Left lobe of liver (tissue), 2 donors: ENCODE results near the gene CNR2. TPM values are rescaled to one million over a fixed set of nuclear protein-coding genes. Genes with fewer than 3 reads are reported as not detected.
"Not testable (repeated sequence)": the region's sequence is repeated elsewhere in the genome, so short reads cannot be mapped to it uniquely, and the experiment has no call there.

Experiments
- ATAC-seq: fragments of 200-7000 bp; cut with Tn5 transposase; one replicate; pipeline ENCODE4 v1.9.1; 2020; ENCODE audit warnings: mild to moderate bottlenecking, moderate library complexity
- DNase-seq: peaks from one replicate; pipeline ENCODE4 v3.0.0-alpha.2; 2020; ENCODE audit warnings: low spot score
- total RNA-seq: library from RNA; stranded (reverse); gene quantifications from one replicate; pipeline ENCODE4 v1.2.1, GENCODE V29; 2021
- donor health status: DM: no; HTN: no; CAD: no; lungs with moderate emphysema.
- donor health status: DM: no; HTN: yes; CAD: no.

CNR2 gene
- total RNA-seq, 1 donor from 2014 or later = not detected

- ATAC-seq = peak; percentile 99
- peak; percentile 78 for DNase-seq
Observed at GRCh38 chr1:23838401-23838866, 74.7 kb downstream of the CNR2 start.

GRCh38 chr1:23837908-23838307 is 75.3 kb downstream of the CNR2 start:
- peak; percentile 30 for ATAC-seq
- peak; percentile 49 for DNase-seq

- ATAC-seq (no peak), DNase-seq (no peak)
Observed at GRCh38 chr1:23836037-23836436, 77.1 kb downstream of the CNR2 start.

GRCh38 chr1:23834156-23834555 is 79.0 kb downstream of the CNR2 start:
- ATAC-seq, DNase-seq: not testable (repeated sequence)

- ATAC-seq = no peak
Observed at GRCh38 chr1:23827717-23828116, 85.4 kb downstream of the CNR2 start.

GRCh38 chr1:23826590-23826989 is 86.6 kb downstream of the CNR2 start:
- DNase-seq, ATAC-seq: not testable (repeated sequence)

More at GRCh38 chr1:23827717-23828116, 85.4 kb downstream of the CNR2 start:
- DNase-seq = no peak

- DNase-seq (no peak), ATAC-seq (no peak)
Observed at GRCh38 chr1:23825762-23826522, 87.2 kb downstream of the CNR2 start.

GRCh38 chr1:23825076-23825761 is 87.9 kb downstream of the CNR2 start, which contains the start of gene HMGCL:
HMGCL (minus strand) TSS chr1:23825429; CDS start chr1:23825415, 14 bp downstream.
- DNase-seq = peak; percentile 92
- peak; percentile 94 for ATAC-seq

- ATAC-seq (peak; percentile 81), DNase-seq (peak; percentile 56)
Observed at GRCh38 chr1:23824711-23825075, 88.5 kb downstream of the CNR2 start.

- DNase-seq (no peak), ATAC-seq (no peak)
Observed at GRCh38 chr1:23823767-23824166, 89.4 kb downstream of the CNR2 start.

Other genes starting within 250 kb of the CNR2 start
- gene RPL11, start 221.6 kb downstream of the CNR2 start, total RNA-seq = 306 TPM
- gene ELOA, start 169.9 kb downstream of the CNR2 start, total RNA-seq = 35.2 TPM
- 32.9 TPM for gene PITHD1, start 134.9 kb downstream of the CNR2 start, total RNA-seq
- 32.5 TPM for gene LYPLA2, start 122.2 kb downstream of the CNR2 start, total RNA-seq
- gene GALE, start 112.6 kb downstream of the CNR2 start, total RNA-seq = 43.1 TPM
- gene HMGCL, start 87.9 kb downstream of the CNR2 start, total RNA-seq = 170 TPM
- gene FUCA1, start 45.1 kb downstream of the CNR2 start, total RNA-seq = 39.0 TPM
- gene PNRC2, start 46.5 kb upstream of the CNR2 start, total RNA-seq = 32.1 TPM
- gene SRSF10, start 67.0 kb upstream of the CNR2 start, total RNA-seq = 31.1 TPM
- 0.08 TPM for gene MYOM3, start 198.8 kb upstream of the CNR2 start, total RNA-seq
- gene IL22RA1, start 229.8 kb upstream of the CNR2 start, total RNA-seq = 2.9 TPM